ENCODE measurements around the gene TENM4.

TENM4 gene

DNA sequence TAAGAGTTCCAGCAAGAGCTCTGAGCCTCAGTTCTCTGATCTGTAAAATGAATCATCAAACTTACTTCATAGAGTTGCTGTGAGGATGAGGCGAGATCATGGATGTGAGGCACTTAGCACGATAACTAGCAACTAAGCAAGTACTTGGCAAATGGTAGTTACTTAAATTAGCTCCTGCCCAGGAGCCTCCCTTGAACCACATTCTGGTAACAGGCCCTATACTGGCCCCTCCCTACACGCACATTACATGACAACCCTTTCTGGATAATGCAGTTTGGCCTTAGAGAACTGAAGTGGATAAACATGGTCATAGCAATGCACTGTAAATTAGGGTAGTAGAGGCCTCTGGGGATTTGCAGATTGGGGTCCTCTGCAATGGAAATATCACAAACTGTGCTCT is 678.7 kb downstream of the TENM4 start:
- Histone ChIP-seq H3K27me3 (ENCODE audit: control insufficient read depth, insufficient read depth, low read length) (no peaks in the 10 kb centered on the region), H3K4me3 (ENCODE audit: low read length) (no peak overlapping the region), H3K9ac (ENCODE audit: low read length) (no peak overlapping the region), H3K36me3 (ENCODE audit: control insufficient read depth, insufficient read depth, low read length) (no peaks in the 10 kb centered on the region), H3K4me1 (ENCODE audit: control insufficient read depth, insufficient read depth, low read length) (no peaks in the 10 kb centered on the region), H3K9me3 (ENCODE audit: control insufficient read depth, low read length) (no peaks in the 10 kb centered on the region)

DNA sequence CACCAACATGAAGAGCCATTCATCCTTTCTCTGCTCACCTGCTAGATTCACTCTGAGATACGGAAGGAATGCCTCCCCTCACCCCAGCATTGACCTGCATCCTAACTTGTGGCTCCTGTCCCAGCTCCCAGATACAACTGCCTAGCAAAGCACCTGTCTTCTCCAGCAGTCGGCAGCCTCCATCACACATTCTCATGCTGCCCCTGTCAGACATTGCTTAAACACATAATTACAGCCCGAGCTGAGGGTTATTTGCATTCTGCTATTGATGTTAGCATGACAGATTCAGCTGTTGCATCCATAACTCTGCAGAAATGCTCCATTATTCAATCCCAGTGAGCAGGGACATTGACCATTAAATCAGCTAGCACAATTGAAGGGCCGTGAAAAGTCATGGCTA is 681.8 kb downstream of the TENM4 start:
- Histone ChIP-seq H3K9me3 (ENCODE audit: control insufficient read depth, low read length) (no peaks in the 10 kb centered on the region), H3K4me1 (ENCODE audit: control insufficient read depth, insufficient read depth, low read length) (no peaks in the 10 kb centered on the region), H3K27me3 (ENCODE audit: control insufficient read depth, insufficient read depth, low read length) (no peaks in the 10 kb centered on the region), H3K4me3 (ENCODE audit: low read length) (no peak overlapping the region), H3K36me3 (ENCODE audit: control insufficient read depth, insufficient read depth, low read length) (no peaks in the 10 kb centered on the region), H3K9ac (ENCODE audit: low read length) (no peak overlapping the region)

DNA sequence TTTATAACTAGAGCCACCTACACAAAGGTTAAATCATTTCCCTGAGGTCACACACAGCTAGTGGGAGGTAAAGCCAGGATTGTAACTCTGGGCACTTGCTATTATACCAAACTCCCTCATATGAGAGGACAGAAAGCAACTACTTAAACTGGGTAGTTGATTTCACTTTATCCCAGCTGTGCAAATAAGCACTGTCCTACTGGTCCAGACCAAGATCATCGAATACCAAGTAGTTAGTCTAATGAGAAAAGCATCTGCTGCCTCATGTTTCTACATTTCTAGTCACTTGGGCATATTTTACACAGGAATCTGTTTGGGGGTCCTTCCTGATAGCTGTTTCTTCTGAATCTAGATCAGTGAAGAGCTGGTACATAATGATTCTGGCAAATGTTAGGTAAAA is 687.5 kb downstream of the TENM4 start:
- Histone ChIP-seq H3K4me3 (ENCODE audit: low read length) (no peak overlapping the region), H3K27me3 (ENCODE audit: control insufficient read depth, insufficient read depth, low read length) (no peaks in the 10 kb centered on the region), H3K36me3 (ENCODE audit: control insufficient read depth, insufficient read depth, low read length) (no peaks in the 10 kb centered on the region), H3K9me3 (ENCODE audit: control insufficient read depth, low read length) (no peaks in the 10 kb centered on the region), H3K4me1 (ENCODE audit: control insufficient read depth, insufficient read depth, low read length) (no peaks in the 10 kb centered on the region), H3K9ac (ENCODE audit: low read length) (no peak overlapping the region)

DNA sequence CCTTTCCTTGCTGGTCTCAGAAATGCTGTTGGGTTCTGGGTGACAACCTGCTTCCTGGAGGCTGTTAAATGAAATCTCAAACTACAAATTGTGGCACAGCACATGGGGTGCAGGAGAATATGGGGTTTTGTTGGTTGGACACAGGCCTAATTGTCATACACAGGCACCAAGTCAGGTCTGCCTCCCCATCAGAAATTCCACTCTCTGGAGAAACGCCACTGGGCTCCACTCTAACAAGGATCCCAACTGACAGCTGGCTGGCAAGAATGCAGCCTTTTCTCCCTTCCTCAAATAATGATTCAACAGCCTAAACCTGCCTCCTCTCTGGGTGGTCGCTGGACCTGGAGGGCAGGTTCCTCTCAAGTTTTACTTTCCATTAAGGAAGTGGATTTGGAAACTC is 688.3 kb downstream of the TENM4 start:
- H3K27me3 ChIP-seq (ENCODE audit: control insufficient read depth, insufficient read depth, low read length) = no peaks in the 10 kb centered on the region
- H3K9ac ChIP-seq (ENCODE audit: low read length) = no peak overlapping the region
- H3K36me3 ChIP-seq (ENCODE audit: control insufficient read depth, insufficient read depth, low read length) = no peaks in the 10 kb centered on the region
- no peaks in the 10 kb centered on the region for H3K4me1 ChIP-seq (ENCODE audit: control insufficient read depth, insufficient read depth, low read length)
- no peak overlapping the region for H3K4me3 ChIP-seq (ENCODE audit: low read length)
- no peaks in the 10 kb centered on the region for H3K9me3 ChIP-seq (ENCODE audit: control insufficient read depth, low read length)

DNA sequence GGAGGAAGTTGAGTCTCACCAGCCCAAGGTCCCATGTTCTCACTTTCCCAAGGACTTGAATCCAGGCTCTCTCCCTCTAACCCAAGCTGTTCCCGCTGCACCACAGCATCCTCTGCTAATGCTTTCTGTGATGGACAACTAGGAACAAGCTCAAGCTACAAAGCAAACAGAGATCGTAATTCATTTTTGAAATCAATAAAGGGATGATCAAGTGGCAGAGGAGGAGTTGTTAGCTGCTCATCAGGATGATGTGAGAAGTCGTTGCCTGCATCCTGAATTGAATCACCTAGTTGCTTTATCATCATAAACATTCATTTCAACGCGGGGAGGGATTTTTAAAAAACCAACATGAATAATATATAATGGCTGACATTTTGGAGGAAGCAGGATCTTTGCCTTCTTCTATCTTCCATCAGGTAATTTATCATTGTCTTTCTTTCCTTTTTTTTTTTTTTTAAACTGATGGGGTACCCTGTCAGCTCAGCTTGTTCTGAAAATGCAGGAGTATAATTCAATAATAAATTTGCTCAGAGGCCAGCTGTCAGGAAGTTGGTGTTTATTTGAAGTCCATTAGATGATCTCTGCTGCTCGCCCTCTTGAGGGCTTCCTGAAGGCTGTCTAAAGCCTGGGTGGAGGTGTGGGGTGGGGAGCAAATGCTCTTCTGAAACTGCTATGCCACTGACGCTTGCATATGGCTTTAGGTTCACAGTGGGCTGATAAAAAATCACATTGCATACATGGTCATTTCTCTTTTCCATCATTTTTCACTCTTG is 691.7 kb downstream of the TENM4 start:
- Histone ChIP-seq H3K4me3 (ENCODE audit: low read length) (no peak overlapping the region), H3K9ac (ENCODE audit: low read length) (no peak overlapping the region), H3K36me3 (ENCODE audit: control insufficient read depth, insufficient read depth, low read length) (no peaks in the 10 kb centered on the region), H3K9me3 (ENCODE audit: control insufficient read depth, low read length) (no peaks in the 10 kb centered on the region), H3K4me1 (ENCODE audit: control insufficient read depth, insufficient read depth, low read length) (no peaks in the 10 kb centered on the region), H3K27me3 (ENCODE audit: control insufficient read depth, insufficient read depth, low read length) (no peaks in the 10 kb centered on the region)

DNA sequence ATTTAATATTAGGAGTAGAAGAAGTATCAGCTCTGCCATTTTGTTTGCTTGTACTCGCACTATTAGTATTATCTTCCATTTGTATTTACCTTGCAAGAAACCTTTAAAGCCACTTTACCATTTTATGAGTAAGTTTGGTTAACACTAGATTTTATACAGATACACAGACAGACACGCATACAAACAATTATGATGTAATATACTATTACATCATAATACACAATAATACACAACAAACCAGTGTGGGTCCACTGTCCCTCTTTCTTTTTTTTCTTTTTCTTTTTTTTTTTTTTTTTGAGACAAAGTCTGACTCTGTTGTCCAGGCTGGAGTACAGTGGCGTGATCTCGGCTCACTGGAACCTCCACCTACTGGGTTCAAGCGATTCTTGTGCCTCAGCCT is 695.9 kb downstream of the TENM4 start:
- no peak overlapping the region for H3K4me3 ChIP-seq (ENCODE audit: low read length)
- H3K9me3 ChIP-seq (ENCODE audit: control insufficient read depth, low read length) = no peaks in the 10 kb centered on the region
- peaks cover 8% of the 10 kb centered on the region for H3K4me1 ChIP-seq (ENCODE audit: control insufficient read depth, insufficient read depth, low read length)
- no peaks in the 10 kb centered on the region for H3K36me3 ChIP-seq (ENCODE audit: control insufficient read depth, insufficient read depth, low read length)
- no peak overlapping the region for H3K9ac ChIP-seq (ENCODE audit: low read length)
- no peaks in the 10 kb centered on the region for H3K27me3 ChIP-seq (ENCODE audit: control insufficient read depth, insufficient read depth, low read length)

DNA sequence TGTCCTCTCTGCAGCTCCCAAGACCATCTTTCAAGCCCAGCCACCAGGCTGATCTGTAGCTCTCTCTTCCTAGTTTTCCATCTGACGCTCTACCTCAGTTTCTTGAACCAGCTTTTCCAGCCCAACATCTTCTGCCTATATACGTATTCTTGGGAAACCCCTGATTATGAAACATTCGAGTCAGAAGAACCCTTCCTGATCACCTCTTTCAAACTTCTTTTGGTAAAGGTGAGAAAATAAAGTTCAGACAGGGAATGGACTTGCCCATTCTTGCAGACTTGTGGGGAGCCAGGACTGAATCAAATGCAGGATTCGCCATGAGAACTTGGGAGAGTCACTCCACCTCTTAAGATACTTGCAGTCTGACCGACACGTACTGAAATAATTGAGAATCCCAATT is 696.6 kb downstream of the TENM4 start:
- Histone ChIP-seq H3K27me3 (ENCODE audit: control insufficient read depth, insufficient read depth, low read length) (no peaks in the 10 kb centered on the region), H3K4me3 (ENCODE audit: low read length) (no peak overlapping the region), H3K9me3 (ENCODE audit: control insufficient read depth, low read length) (no peaks in the 10 kb centered on the region), H3K9ac (ENCODE audit: low read length) (no peak overlapping the region), H3K4me1 (ENCODE audit: control insufficient read depth, insufficient read depth, low read length) (peaks cover 8% of the 10 kb centered on the region), H3K36me3 (ENCODE audit: control insufficient read depth, insufficient read depth, low read length) (no peaks in the 10 kb centered on the region)

DNA sequence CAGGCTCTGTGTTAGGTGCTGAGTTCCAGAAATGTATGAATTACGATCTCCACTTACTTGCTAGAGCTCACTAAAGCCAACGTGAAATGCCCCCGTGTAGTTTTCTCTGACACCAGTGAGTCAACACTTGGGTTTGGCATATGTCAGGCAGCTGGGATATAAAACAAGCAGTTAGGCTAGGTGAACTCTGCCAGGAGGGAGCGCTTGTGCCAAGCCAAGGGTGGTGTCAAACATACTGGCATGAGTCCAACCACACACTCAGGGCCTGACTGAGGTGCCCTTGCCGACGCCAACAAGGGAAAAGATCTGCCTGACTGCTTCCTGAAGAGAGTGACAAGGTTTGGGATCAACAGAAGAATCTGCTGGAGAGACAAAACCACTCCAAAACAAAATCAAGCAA is 698.4 kb downstream of the TENM4 start:
- H3K4me3 ChIP-seq (ENCODE audit: low read length) = no peak overlapping the region
- H3K9me3 ChIP-seq (ENCODE audit: control insufficient read depth, low read length) = no peaks in the 10 kb centered on the region
- H3K36me3 ChIP-seq (ENCODE audit: control insufficient read depth, insufficient read depth, low read length) = no peaks in the 10 kb centered on the region
- no peaks in the 10 kb centered on the region for H3K27me3 ChIP-seq (ENCODE audit: control insufficient read depth, insufficient read depth, low read length)
- H3K9ac ChIP-seq (ENCODE audit: low read length) = no peak overlapping the region
- H3K4me1 ChIP-seq (ENCODE audit: control insufficient read depth, insufficient read depth, low read length) = peaks cover 8% of the 10 kb centered on the region

DNA sequence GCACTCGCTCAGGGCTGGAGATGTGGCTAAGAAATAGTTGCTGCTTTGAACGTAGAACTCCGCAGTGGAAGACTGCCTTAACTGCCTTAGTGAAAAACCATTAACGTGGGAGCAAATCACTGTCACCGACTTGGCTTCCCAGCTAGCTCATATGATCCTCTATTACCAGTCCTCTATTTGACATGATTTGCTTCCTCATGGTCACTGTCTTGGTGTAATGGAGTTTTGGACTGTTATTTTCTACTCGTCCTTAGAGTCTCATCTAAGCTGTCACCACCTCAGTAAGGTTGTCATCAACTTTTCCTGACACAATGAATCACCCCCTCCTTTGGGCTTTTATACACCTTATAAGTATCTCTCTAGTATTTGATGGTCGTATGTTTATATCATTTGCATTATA is 699.1 kb downstream of the TENM4 start:
- Histone ChIP-seq H3K9me3 (ENCODE audit: control insufficient read depth, low read length) (no peaks in the 10 kb centered on the region), H3K4me3 (ENCODE audit: low read length) (no peak overlapping the region), H3K36me3 (ENCODE audit: control insufficient read depth, insufficient read depth, low read length) (no peaks in the 10 kb centered on the region), H3K4me1 (ENCODE audit: control insufficient read depth, insufficient read depth, low read length) (peaks cover 8% of the 10 kb centered on the region), H3K9ac (ENCODE audit: low read length) (no peak overlapping the region), H3K27me3 (ENCODE audit: control insufficient read depth, insufficient read depth, low read length) (no peaks in the 10 kb centered on the region)

DNA sequence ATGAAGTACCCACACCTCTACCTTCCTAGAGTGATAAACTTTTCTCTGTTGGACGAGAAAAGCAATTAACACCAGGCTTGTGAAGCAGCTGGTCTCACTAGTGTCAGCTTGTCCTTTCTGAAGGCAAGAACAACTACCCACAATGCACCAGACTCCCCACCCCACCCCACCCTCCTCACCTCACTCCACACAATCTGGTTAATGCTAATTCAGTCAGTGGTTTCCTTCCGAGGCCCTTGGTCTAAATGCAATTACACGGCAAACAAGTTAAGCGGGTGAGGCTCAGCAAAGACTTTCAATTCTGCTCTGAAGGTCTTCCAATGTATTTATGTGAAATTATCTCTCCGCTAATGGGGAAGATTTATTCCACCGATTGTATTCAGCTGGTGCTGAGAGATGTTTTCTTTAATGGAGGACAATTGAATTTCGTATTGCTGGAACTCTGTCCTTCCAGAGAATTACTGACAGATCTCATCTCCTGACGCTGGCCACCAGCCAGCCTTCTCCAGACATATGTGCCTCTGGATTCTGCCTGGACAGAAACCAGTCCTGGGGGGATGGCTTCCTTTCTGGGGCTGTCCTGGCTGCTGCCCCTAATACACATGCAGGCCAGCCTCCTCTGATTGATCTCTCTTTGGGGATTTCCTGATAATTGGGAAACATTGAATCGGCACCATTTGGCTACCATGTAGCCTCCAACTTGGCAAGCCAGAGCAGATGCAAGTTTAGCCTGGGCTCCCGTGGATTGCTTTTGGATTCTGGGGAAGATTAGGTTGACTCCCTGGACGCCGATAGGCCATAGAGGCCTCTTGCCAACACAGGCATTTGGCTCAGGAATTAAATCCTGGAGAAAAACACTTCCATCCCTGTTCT is 700.4 kb downstream of the TENM4 start:
- Histone ChIP-seq H3K4me3 (ENCODE audit: low read length) (no peak overlapping the region), H3K36me3 (ENCODE audit: control insufficient read depth, insufficient read depth, low read length) (no peaks in the 10 kb centered on the region)

DNA sequence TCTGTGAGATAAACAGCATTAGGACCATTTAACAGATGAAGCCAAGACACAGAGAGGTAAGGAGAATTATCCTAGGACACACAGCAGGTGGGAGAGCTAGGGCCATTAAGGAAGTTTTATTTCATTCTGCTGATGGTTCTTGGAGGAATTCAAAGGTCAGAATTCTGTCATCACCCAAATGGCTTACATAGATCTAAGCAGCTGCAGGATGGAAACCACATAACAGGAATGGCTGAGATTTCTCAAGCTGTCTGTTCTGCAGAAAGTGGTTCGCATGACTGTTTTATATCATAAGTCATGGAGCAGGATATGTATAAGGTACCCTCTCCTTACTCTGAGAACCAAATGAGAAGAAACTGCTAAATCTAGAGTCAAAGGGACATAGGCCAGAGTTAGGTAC is 702.9 kb downstream of the TENM4 start:
- no peak overlapping the region for H3K9ac ChIP-seq (ENCODE audit: low read length)
- no peaks in the 10 kb centered on the region for H3K36me3 ChIP-seq (ENCODE audit: control insufficient read depth, insufficient read depth, low read length)
- H3K9me3 ChIP-seq (ENCODE audit: control insufficient read depth, low read length) = no peaks in the 10 kb centered on the region
- H3K4me1 ChIP-seq (ENCODE audit: control insufficient read depth, insufficient read depth, low read length) = peaks cover 8% of the 10 kb centered on the region
- no peaks in the 10 kb centered on the region for H3K27me3 ChIP-seq (ENCODE audit: control insufficient read depth, insufficient read depth, low read length)
- H3K4me3 ChIP-seq (ENCODE audit: low read length) = no peak overlapping the region

More for the DNA sequence above, 700.4 kb downstream of the TENM4 start:
- no peaks in the 10 kb centered on the region for H3K27me3 ChIP-seq (ENCODE audit: control insufficient read depth, insufficient read depth, low read length)
- no peaks in the 10 kb centered on the region for H3K9me3 ChIP-seq (ENCODE audit: control insufficient read depth, low read length)
- no peak overlapping the region for H3K9ac ChIP-seq (ENCODE audit: low read length)
- peaks cover 8% of the 10 kb centered on the region for H3K4me1 ChIP-seq (ENCODE audit: control insufficient read depth, insufficient read depth, low read length)

DNA sequence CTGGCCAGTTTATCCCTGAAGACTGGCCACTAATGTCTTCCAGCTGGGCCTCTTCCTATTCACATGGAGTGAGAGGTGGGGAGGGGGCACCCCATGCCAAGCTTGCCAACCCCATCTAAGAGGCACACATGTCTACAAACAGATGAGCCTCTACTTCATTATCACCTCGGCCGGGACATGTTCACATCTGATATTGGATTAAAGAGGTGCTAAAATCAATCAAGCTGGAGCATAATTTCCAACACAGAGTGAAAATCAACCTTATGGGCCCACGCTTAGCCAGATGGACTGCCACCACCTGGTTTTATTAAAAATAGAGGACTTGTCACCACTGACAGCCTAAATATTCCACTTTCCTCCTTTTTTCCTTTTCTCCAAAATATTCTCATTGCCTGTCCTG is 703.5 kb downstream of the TENM4 start:
- Histone ChIP-seq H3K9me3 (ENCODE audit: control insufficient read depth, low read length) (no peaks in the 10 kb centered on the region), H3K27me3 (ENCODE audit: control insufficient read depth, insufficient read depth, low read length) (no peaks in the 10 kb centered on the region), H3K9ac (ENCODE audit: low read length) (no peak overlapping the region), H3K36me3 (ENCODE audit: control insufficient read depth, insufficient read depth, low read length) (no peaks in the 10 kb centered on the region), H3K4me1 (ENCODE audit: control insufficient read depth, insufficient read depth, low read length) (peaks cover 2% of the 10 kb centered on the region), H3K4me3 (ENCODE audit: low read length) (no peak overlapping the region)

All from mucosa of stomach (tissue), 1 donor.